Measurements from ENCODE around the gene ALPK1.

DNA sequence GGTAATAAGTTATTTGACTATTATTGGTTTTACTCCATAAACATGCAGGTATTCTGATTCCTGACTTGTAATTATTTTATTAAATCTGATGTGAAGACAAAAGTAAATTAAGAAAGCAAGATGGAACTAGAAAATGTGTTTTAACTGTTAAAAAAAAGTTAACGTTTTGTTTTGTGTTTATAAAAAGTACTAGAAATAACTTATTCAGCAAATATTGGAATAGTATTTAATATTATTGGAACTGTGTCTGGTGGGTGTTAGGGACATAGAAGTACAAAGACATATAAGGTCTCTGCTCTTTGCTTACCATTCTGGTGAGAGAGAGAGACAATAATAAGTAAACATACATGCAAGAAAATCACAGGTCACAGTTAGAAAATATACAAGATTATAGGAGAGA lies 27.1 kb upstream of the ALPK1 start:
- TF ChIP-seq, protein P1, sequence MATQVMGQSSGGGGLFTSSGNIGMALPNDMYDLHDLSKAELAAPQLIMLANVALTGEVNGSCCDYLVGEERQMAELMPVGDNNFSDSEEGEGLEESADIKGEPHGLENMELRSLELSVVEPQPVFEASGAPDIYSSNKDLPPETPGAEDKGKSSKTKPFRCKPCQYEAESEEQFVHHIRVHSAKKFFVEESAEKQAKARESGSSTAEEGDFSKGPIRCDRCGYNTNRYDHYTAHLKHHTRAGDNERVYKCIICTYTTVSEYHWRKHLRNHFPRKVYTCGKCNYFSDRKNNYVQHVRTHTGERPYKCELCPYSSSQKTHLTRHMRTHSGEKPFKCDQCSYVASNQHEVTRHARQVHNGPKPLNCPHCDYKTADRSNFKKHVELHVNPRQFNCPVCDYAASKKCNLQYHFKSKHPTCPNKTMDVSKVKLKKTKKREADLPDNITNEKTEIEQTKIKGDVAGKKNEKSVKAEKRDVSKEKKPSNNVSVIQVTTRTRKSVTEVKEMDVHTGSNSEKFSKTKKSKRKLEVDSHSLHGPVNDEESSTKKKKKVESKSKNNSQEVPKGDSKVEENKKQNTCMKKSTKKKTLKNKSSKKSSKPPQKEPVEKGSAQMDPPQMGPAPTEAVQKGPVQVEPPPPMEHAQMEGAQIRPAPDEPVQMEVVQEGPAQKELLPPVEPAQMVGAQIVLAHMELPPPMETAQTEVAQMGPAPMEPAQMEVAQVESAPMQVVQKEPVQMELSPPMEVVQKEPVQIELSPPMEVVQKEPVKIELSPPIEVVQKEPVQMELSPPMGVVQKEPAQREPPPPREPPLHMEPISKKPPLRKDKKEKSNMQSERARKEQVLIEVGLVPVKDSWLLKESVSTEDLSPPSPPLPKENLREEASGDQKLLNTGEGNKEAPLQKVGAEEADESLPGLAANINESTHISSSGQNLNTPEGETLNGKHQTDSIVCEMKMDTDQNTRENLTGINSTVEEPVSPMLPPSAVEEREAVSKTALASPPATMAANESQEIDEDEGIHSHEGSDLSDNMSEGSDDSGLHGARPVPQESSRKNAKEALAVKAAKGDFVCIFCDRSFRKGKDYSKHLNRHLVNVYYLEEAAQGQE (IDR thresholded peaks at IDR 0.05; ENCODE audit: insufficient read depth in 1 of 2, low read depth in 2 of 2, low read length in 2 of 2), result no peak
- TF ChIP-seq POLR2AphosphoS5 (IDR thresholded peaks at IDR 0.05; ENCODE audit: low read depth, low read length), result no peak
- no peak for TF ChIP-seq FOXP2 (optimal IDR thresholded peaks at IDR 0.05; ENCODE audit: borderline replicate concordance, extremely low read depth, extremely low read length, insufficient read depth)
- no peak for TF ChIP-seq TAF1 (IDR thresholded peaks at IDR 0.05; ENCODE audit: borderline replicate concordance, insufficient read depth, low read length)
- TF ChIP-seq SIN3A (IDR thresholded peaks at IDR 0.05; ENCODE audit: borderline replicate concordance, insufficient read depth, low read length), result no peak
